GM19397 (cell line): ENCODE measurements around the gene WASF2.
"Not testable (repeated sequence)": the region's sequence is repeated elsewhere in the genome, so short reads cannot be mapped to it uniquely, and the experiment has no call there.

ENCODE experiments used
- ATAC-seq: cut with Tn5 transposase; IDR thresholded peaks from one replicate; pipeline ENCODE4 v1.9.1; 2021; ENCODE audit warnings: mild to moderate bottlenecking, moderate library complexity; ENCODE audit not compliant: unreplicated experiment

The WASF2 gene

DNA sequence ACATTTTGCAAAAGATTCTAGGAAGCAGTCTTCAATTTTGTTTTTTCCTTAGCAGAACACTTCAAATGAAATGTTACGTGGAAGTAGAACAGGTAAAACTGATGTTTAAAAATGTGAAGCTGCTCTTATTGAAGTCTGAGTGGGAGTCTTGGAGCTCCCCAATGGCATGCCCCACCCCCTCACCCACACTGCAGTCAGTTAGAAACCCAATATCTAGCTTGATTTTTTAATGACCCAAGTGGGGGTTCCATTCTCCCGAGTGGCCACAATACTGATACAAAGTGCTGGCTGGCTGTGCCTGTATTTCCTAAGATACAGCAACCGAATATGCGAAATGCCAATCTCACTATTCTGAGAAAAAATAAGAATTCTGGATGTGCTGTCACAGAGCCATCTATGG, 66.3 kb downstream of the WASF2 start:
- ATAC-seq: no peak

DNA sequence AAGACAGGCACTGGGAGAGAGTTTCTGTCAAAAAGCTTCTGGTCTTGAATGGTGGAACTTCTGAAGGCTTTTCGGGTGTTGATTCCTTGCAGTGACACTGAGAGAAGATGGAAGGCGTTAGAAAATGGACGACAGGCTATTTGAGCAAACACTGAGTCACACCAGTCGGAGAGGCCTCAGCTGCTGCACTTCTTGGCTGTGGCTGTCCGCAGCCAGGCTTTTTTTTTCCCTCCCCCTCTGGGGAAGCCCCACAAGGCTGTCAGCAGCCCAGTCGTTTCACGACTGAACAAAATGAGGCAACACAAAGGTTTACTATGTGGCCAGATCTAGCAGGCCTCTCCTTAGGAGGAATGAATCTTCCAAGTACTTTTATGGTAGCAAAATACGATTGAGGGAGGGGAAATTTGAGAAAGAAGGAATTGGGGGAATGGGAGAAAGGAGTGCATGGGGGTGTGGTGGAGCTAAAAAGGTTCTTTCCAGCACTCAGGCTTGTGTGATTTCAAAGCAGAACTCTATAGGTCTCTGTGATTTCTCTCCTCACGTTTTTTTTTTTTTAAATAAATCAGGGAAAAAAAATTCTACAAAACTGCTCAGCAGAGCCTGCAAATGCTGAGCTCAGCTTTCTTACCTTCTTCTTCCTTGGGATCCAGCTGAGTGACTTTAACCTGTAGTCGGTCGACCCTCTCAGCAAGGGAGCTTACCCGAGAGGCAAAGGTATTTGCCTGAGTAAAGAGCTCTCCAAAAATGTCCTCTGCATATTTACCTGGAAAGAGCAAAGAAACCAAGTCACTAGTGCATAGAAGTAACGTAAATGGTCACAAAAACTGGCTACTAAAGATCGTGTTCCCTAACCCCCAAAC, 71.4 kb downstream of the WASF2 start:
- ATAC-seq: no peak

DNA sequence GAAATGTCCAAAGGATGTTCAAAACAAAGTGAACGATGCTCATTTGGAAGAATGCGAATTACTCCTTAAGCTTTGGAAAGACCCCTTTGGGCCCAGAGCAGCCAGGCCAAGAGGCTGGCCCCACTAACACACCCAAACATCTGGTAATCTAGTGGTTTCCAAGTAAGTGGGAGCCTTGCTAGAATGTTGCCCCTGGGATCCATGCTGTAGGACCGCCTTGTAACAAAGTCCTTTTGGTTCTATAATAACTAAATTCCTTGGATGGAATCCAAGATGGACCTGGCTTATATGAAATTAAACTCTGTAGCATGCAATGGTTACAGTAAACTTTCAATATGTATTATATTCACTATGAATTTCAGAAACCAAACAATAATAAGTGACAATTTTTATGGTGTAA, 72.3 kb downstream of the WASF2 start:
- ATAC-seq: no peak

DNA sequence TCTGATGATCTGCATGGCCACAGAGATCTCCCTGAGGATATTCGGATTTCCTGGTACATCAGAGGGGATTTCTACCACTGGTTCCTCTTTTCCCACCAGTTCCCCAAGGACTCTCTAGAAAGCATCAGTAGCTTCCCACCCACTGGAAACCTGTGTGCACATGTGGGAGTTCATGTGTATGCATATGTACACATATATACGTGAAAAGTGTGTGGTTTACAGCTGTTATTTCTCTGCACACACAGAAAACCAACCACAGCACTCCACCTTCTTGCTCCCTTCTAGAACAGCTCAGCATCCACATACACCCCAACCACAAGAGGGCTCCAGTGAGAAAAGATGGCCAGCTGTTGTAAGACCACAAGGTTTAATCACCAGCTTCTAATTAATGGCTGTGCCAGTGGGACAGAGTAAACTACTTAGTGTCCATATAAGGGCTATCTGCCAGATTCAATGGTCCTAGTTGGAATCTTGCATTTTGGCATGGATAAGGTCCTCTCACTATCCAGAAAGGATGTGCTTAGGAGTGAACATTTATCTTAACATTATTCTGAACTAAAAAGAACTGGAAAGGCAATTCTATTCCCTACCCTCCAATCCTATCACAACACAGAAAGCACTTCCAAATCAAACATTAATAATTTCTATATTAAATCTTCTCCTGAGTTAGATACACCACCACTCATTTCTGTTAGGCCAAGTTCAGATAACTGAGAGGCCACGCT, 73.4 kb downstream of the WASF2 start:
- ATAC-seq: no peak

DNA sequence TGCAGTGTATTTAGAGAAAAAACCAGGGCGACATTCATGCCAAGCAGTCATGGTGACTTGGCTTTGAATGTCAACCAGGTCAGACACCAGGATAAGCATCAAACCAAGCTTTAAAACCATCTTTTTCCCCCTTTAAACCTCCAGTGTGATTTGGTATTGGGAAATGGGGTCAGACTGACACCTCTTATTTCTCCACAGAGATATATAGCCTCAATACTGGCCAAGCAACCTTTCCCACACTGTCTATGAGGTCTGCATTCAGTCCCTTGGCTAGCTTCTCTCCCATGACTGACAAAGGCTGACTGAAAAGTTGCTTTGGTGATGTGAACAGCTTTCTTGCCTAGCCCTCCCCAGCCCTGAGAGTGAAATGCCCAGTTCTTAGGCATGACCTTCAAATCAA, 75.9 kb downstream of the WASF2 start:
- no peak for ATAC-seq

DNA sequence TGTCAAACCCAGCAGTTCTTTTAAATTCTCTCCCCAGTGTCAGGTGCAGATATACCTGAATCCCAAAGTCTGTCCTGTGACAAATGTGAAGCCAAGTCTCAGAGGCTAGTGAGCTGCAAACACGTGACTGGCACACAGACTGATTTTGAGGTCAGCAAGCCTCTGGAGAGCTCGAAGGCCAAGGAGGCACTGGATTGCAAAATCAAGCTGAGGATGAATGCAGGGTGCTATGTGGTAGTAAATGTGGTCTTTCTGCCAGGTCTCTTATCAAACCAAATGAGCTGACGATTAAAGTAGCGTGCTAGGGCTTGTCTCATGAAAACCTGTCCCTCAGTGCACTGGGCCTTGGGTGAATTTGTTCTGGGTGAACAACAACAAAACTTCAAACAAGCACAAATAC, 77.0 kb downstream of the WASF2 start:
- no peak for ATAC-seq

DNA sequence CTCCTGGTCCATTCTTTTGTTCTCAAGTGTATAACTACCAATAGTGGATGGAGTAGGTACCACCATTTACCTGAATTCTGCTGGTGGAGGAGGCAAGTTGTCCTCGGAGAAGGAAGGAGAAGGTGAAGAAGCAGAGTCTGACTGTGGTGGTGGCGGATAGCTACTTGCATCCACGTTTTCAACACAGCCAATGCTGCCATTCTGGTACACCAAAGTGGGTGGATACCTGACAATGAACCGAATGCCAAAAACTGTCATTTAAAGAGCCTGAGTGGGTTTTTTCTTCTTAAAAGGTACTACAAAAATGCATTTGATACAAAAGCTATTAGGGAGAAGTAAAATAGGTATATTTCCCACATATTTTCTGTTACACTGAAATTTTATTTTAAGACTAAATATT, 77.5 kb downstream of the WASF2 start:
- ATAC-seq: no peak

DNA sequence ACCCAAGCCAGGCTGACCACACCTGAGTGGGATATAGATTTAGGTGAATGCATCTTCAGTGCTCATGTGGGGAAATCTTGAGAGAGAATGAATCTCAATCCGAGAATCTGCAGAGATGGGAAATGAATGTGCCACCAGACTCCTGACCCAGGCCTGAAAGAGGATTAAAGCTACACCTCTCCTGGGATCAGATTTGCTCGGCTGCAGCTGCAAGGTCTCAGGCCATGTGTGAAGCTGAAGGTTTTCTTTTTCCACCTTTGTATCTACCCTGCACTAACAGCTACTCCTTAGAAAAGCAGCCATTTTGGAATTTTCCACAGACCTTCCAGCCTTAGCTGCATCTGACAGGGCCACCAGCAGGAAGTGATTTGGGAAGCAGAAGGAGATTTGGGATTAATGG, 79.3 kb downstream of the WASF2 start:
- no peak for ATAC-seq

DNA sequence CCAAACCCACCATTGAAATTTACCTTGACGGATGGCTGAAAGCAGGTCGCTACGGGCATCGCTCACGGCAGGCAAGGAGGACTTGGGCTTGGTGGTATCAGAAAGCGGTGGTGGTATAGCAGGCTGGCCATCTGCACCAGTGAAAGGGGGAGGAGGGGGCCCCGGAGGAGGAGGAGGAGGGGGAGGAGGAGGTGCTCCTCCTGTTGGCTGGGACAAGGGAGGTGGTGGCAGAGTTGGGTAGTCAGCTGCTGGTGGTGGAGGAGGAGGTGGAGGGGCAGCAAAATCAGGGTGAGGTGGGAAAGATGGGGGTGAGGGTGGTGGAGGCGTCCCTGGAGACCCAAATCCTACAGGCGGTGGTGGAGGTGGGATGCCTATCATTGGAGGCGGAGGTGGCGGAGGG, 80.3 kb downstream of the WASF2 start:
- no peak for ATAC-seq

DNA sequence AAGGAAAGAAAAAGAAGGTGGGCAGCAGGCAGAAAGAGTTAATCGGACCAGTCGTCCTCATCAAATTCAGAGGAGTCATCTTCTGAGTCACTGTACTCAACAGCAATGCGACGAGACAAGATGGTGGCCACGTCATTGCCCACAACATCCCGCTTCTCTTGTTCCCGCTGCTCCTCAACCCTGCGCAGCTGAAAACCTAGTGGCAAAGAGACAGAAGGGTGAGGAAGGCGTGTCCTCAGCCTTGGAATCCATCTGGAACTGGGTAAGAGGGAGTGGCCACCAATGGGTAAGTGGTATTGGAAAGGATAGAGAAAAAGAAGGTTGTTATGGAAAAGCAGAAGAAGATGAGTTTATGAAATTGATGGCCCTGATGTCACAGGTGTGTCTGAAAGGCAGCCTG, 81.8 kb downstream of the WASF2 start:
- no peak for ATAC-seq

DNA sequence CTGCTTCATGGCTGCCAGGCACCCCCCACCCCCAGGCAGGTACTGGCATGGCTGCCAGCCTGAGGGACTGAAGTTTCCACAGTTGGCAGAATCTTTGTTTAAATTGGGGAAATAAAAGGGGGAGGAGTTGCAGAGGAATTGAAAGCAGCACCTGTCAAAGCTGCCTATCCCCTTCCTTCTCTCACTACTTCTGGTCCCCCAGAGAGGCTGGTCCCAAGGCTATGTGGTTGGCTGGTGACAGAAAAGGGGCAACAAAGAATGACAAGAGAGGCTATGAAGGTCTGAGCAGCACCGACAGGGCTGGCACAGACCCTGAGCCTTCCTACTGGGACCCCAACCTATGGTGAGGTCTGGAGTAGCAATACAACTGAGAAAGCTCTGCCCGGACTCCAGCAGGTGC, 83.2 kb downstream of the WASF2 start:
- not testable (repeated sequence) for ATAC-seq

DNA sequence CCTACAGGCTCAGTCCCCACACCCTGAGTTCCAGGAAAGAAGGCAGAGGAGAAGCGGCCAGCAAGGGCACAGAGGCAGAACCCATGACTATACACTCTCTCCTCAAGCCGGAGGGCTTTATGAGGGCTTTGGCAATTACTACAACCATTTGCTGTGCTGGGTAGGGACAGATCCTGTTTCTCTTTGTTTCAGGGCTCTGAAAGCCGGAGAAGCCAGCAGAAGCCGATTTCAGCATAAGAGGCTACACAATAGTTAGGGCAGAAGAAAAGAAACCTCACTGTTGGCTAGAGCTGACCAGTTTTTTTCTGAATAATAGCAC, 83.6 kb downstream of the WASF2 start:
- ATAC-seq: no peak

DNA sequence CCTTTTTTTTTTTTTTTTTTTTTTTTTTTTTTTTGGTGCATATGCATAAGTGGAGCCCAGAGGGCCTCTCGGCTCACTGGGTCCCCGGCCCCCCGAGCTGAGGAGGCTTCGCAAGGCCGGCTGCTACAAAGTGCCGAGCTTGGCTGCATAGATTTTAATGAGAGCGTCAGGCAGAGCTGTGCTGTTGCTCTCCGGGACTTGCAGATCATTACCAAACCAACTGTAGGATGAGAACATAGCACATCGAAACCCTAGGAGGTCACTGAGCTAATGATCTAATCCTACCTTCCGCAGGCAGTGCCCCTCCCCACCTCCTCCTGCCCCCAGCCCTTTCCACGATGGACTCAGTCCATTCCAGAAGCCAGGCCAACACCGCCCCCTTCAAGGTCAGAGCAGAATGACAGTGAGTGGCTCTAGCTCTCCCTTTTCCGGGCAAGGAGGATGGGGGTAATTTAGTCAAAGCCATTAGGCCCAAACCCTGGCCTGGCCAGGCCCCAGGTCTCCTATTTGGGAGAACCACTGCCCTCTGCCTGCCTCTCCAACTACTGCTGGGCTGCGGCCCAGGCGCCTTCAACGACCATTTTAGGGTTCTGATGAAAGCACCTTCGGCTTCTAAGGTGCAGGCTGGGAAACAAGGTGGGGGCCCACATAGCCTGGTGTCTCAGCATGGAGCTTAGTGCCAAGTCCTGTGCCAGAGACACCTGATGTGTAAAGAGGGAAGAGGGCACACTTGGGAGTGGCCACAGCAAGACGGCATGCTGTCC, 84.2 kb downstream of the WASF2 start:
- not testable (repeated sequence) for ATAC-seq

DNA sequence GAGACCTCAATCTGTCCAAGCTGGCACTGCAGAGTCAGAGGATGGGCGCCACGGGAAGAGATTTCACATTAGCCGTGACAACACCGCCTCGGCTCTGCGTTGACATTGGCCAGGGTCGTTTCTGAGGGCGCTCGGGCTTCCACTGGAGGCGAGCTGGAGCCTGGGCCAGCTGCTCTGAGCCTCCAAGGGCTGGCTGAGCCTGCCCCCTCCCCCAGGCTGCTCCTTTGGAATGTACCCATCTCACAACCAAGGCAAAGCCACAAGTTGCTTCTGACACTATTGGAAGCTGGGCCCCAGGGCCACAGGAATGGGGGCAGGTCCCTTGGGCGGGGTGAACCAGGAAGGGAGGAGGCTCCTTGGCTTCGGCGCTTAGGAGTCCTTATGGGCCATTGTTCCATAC, 84.9 kb downstream of the WASF2 start:
- no peak for ATAC-seq

DNA sequence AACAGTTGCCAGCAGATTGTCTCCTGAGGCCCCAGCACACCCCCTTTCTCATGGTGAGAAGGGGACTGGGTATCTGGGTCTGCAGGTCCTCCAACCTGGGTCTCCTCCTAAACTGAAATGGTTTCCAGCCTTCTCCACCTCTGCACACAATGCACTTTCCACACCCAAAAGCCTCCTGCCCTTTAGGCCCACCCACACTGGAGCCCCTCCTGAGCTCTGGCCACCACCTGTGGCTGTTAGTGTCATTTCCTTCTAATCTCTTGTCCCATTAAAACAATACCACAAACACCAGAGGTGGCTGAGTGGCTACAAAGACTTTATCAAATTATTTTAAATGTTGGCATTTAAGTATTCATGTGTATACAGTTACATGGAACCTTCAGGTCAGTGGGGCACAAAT, 86.0 kb downstream of the WASF2 start:
- no peak for ATAC-seq

DNA sequence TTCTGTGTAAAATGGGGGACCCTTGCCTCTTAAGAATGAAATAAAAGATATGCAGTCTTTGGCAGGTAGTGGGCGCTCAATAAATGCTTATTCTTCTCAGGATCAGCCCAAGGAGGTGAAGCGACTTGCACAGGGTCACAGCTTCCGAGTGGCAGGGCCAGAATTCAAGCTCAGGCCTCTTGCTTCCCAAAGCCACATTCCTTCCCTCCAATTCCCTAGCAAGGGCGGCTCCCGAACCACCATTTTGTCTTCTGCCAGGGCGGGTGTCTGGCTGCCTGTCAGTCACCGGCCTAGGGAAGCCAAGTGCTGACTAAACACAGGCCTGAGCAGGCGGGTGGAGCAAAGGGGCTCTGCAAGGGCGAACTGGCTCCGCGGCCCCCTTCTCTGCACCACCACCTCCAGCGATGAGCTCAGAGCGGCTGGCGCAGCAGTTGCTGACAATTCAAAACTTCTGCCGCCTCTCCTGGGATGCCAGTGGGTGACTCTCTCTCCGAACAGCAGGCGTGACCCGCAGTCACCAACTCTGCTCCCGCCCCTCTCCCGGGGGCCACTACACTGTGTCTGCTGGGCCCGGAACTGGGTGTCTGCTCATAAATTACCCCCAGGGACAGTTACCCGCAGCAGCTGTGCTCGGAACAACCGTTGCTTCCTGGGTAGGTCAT, 86.8 kb downstream of the WASF2 start:
- ATAC-seq: no peak

DNA sequence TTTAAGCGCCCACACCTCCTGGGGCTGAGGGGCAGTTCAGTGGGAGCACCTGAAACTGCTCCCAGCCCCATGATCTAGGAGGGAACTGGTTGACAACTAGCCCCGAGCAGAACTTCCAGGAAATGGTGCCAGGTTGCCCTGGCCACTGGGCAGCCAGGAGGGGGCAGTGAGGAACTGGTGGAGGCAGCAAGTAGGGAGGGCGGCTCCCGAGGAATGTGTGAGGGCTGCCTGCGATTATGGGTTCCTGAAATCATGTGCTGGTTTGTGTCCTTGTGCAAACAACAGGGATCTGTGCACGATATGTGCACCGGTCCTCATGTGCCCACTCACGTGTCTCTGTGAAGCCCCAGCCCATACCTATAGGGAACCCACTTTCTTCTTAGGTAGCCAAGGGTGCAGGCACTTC, 87.6 kb downstream of the WASF2 start:
- no peak for ATAC-seq

DNA sequence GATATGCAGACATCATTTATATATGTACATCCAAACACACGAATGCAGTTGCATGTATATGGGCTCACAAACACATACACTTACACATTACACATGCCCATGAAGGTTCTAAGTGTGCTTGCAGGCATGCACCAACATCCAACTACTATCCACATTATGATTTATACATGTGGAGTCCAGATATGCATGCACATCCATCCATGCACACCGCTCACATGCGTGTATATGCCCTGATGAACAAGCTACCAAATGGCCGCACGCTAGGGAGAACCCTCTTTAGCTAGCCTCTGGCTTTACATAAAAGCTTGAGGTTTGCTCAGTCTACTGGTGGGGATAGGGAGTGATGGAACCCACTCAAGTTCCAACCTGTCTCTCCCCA, 89.0 kb downstream of the WASF2 start:
- ATAC-seq: no peak

DNA sequence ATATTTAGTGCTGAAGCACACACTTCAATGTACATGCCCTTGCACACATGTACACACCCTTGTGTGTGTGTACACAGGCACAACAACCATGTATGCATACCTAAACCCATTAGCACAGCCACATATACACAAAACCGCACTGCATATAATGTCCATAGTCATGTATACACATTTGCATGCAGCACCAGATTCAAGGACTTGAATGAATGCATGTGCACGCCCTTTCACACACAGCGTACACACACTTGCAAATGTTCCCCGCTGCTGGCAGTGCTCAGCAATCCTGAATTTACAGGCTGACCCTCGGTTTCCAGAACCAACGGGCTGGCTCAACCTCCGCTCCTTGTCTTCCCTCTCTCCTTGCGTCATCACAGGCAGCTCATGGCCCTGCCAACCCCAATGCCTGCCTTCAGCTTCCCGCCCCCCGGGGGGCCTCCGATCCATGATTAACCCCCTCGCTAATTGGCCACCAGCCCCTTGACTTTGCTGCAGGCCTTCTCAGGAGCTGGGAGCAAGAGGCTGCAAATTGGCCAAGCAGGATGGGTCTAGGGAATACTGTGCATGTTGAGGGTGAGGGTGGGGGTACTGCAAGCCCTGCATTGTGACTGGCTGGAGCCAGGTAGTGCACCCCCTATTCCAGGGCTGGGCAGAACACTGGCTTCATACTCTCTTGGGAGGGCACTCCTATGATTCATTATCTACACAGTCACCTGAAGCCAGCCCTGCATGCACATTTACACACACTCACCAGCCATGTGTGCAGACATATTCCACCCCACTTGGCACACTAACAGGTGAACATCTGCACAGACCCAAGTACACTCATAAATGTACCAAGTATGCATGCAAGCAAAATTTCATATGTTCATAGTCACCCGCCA, 89.6 kb downstream of the WASF2 start:
- no peak for ATAC-seq

DNA sequence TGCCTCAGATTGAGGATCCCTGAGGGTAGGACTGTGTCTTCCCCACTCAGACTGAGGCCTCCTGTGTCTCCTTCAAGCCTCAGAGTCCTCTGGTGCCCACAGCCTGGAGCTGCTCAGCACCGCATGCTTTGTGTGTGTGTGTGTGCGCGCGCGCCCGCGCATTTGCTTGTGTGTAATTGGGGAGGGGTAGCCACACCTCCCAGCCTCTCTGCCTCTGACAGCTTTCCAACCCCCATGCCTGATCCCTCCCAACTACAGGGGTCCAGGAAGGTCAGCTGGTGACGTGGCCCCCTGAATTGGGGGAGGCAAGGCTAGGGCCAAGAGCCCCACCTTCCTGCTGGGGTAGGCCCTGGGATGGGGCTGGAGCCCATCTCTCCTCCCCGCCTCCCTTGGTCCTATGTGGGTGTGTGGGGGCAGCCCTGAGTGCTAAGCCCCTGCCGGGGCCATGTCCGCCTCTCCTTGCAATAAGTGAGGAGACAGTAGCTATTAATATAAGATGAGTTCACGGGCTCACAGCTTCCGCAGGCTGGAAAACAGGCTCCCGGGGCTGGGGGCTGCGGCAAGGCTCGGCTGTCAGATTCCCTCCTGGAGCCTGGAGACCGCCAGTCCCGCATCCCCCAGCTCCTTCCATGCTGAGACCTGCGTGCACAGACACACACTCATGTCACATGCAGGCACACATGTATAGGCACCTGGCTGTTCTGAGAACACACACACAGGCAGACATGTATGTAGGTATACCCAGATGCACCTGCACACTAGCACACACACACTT, 90.5 kb downstream of the WASF2 start:
- no peak for ATAC-seq
